GM23248 (cell line): ENCODE data around the gene MTA2. TPM values are rescaled to one million over a fixed set of nuclear protein-coding genes. Genes with fewer than 3 reads are reported as not detected.

ENCODE experiments used
- DNase-seq: peaks from one replicate; pipeline ENCODE4 v3.0.0-alpha.2; 2015
- H2AFZ ChIP-seq: fragments of 200-600 bp; sonication (generic); 2 replicates; pipeline ENCODE4 v1.6.1; 2016; ENCODE audit warnings: antibody characterized with exemption
- H3F3A ChIP-seq: fragments of 200-600 bp; sonication (generic); 2 replicates; pipeline ENCODE4 v1.6.1; 2016; ENCODE audit warnings: mild to moderate bottlenecking, antibody characterized with exemption, mixed run types; ENCODE audit not compliant: insufficient read depth
- H3K27ac ChIP-seq: fragments of 200-600 bp; sonication (generic); 2 replicates; pipeline ENCODE4 v1.5.1; 2016; ENCODE audit warnings: mild to moderate bottlenecking
- H3K27me3 ChIP-seq: fragments of 200-600 bp; sonication (generic); replicated peaks from 2 replicates; pipeline ENCODE4 v1.6.1; 2016; ENCODE audit warnings: mild to moderate bottlenecking; ENCODE audit not compliant: insufficient read depth
- H3K36me3 ChIP-seq: fragments of 200-600 bp; sonication (generic); 2 replicates; pipeline ENCODE4 v1.6.1; 2016; ENCODE audit warnings: low read depth, mild to moderate bottlenecking
- H3K4me1 ChIP-seq: fragments of 200-600 bp; sonication (generic); 2 replicates; pipeline ENCODE4 v1.6.1; 2016; ENCODE audit warnings: mild to moderate bottlenecking; ENCODE audit not compliant: insufficient read depth
- H3K4me2 ChIP-seq: fragments of 200-600 bp; sonication (generic); one replicate; pipeline ENCODE4 v1.6.1; 2016; ENCODE audit warnings: mild to moderate bottlenecking; ENCODE audit not compliant: unreplicated experiment
- H3K4me3 ChIP-seq: fragments of 200-600 bp; sonication (generic); 2 replicates; pipeline ENCODE4 v1.5.1; 2016; ENCODE audit warnings: mild to moderate bottlenecking
- H3K79me2 ChIP-seq: fragments of 200-600 bp; sonication (generic); 2 replicates; pipeline ENCODE4 v1.6.1; 2016; ENCODE audit warnings: mild to moderate bottlenecking; ENCODE audit not compliant: insufficient read depth
- H3K9ac ChIP-seq: fragments of 200-600 bp; sonication (generic); 2 replicates; pipeline ENCODE4 v1.6.1; 2016; ENCODE audit warnings: mild to moderate bottlenecking
- H3K9me2 ChIP-seq: fragments of 200-600 bp; sonication (generic); 2 replicates; pipeline ENCODE4 v1.6.1; 2016; ENCODE audit warnings: mixed run types, mild to moderate bottlenecking, moderate library complexity; ENCODE audit not compliant: insufficient read depth
- H3K9me3 ChIP-seq: fragments of 200-600 bp; sonication (generic); one replicate; pipeline ENCODE4 v1.6.1; 2017; ENCODE audit warnings: low read depth
- H4K20me1 ChIP-seq: fragments of 200-600 bp; sonication (generic); 2 replicates; pipeline ENCODE4 v1.6.0; 2016; ENCODE audit not compliant: insufficient read depth
- EZH2 ChIP-seq: fragments of 200-600 bp; sonication (generic); IDR thresholded peaks from 2 replicates; pipeline ENCODE4 v1.6.1; 2018; ENCODE audit warnings: antibody characterized with exemption, mild to moderate bottlenecking; ENCODE audit not compliant: insufficient read depth, poor library complexity, severe bottlenecking
- EZH2phosphoT487 ChIP-seq: fragments of 200-600 bp; sonication (generic); IDR thresholded peaks from 2 replicates; pipeline ENCODE4 v1.6.1; 2018; ENCODE audit warnings: antibody characterized with exemption, moderate library complexity, mild to moderate bottlenecking, low read depth; ENCODE audit not compliant: insufficient read depth
- WGBS, 2 experiments: methylation state at CpG; one replicate each; pipeline ENCODE4 v1.1.6; 2015 to 2017; ENCODE audit warnings: low lambda C conversion rate in 2 of 2, low coverage in 1 of 2; ENCODE audit errors: missing lambda C conversion rate in 2 of 2; 5-methylcytosine and 5-hydroxymethylcytosine counted together
- in situ Hi-C: fragments of 300-500 bp; cut with MboI; formaldehyde crosslinking; loops from 2 replicates; pipeline ENCODE4 v1.15.0; 2020
- polyA plus RNA-seq: library from polyadenylated mRNA; unstranded; fragments of >200 nt; fragmentation: Nextera tagmentation; extraction: Ambion mirVana; gene quantifications from 2 replicates; pipeline ENCODE4 v1.2.1, GENCODE V29; 2016
- total RNA-seq: library from RNA; depleted of rRNA; stranded (reverse); fragments of >200 nt; shearing (Covaris generic); gene quantifications from 2 replicates; pipeline ENCODE4 v1.2.3, GENCODE V29; 2014

The MTA2 gene
- total and polyA plus RNA-seq, 2 experiments from 2014 or later, result 28.9 to 98.8 TPM

GRCh38 chr11:62575156-62575555 lies 26.5 kb downstream of the MTA2 start:
- Histone ChIP-seq H4K20me1 (no peaks in the 10 kb centered on the region), H3K27ac (peak overlapping the region; percentile 99), H3K79me2 (peaks cover 67% of the 10 kb centered on the region), H3K27me3 (no peaks in the 10 kb centered on the region), H3K9ac (peak overlapping the region; percentile 99), H2AFZ (peak overlapping the region; percentile 65), H3K4me2 (peak overlapping the region; percentile 95), H3K36me3 (peaks cover 25% of the 10 kb centered on the region), H3K9me3 (no peaks in the 10 kb centered on the region), H3K4me1 (peaks cover 22% of the 10 kb centered on the region), H3K4me3 (peak overlapping the region; percentile 80), H3K9me2 (no peaks in the 10 kb centered on the region), H3F3A (peaks cover 21% of the 10 kb centered on the region)
- DNase-seq, result peak; percentile 52
- WGBS, 2 experiments, result 6 to 12% methylated on average over 17 of the region's 17 CpGs
- TF ChIP-seq EZH2 (no peak), EZH2phosphoT487 (no peak)
- in situ Hi-C loops, result no loop called here

GRCh38 chr11:62574363-62575071 lies 27.1 kb downstream of the MTA2 start:
- peak overlapping the region; percentile 99 for H3K9ac ChIP-seq
- peaks cover 74% of the 10 kb centered on the region for H3K79me2 ChIP-seq
- H3K4me2 ChIP-seq, result peak overlapping the region; percentile 95
- DNase-seq, result peak; percentile 72
- H3K9me2 ChIP-seq, result no peaks in the 10 kb centered on the region
- TF ChIP-seq EZH2, result no peak
- no peak for TF ChIP-seq EZH2phosphoT487
- 1% methylated on average over 33 of the region's 33 CpGs for WGBS, 2 experiments
- peak overlapping the region; percentile 80 for H3K4me3 ChIP-seq
- H3K36me3 ChIP-seq, result peaks cover 27% of the 10 kb centered on the region
- H3F3A ChIP-seq, result peaks cover 26% of the 10 kb centered on the region
- H3K27ac ChIP-seq, result peak overlapping the region; percentile 99
- H3K9me3 ChIP-seq, result no peaks in the 10 kb centered on the region
- H2AFZ ChIP-seq, result peak overlapping the region; percentile 65
- H3K27me3 ChIP-seq, result no peaks in the 10 kb centered on the region
- peaks cover 22% of the 10 kb centered on the region for H3K4me1 ChIP-seq
- no peaks in the 10 kb centered on the region for H4K20me1 ChIP-seq
- in situ Hi-C loops, result no loop called here

- Histone ChIP-seq H3K4me3 (peak within 1 kb of the TSS; percentile 94), H3K4me2 (peak within 1 kb of the TSS; percentile 95), H3F3A (peaks cover 22% of the 10 kb centered on the region), H2AFZ (peak within 1 kb of the TSS; percentile 86), H3K27me3 (no peaks in the 10 kb centered on the region), H3K9me3 (no peaks in the 10 kb centered on the region), H3K36me3 (peaks cover 34% of the 10 kb centered on the region), H3K27ac (peak within 1 kb of the TSS; percentile 99), H3K4me1 (peaks cover 22% of the 10 kb centered on the region), H3K9me2 (no peaks in the 10 kb centered on the region), H3K79me2 (peaks cover 81% of the 10 kb centered on the region), H4K20me1 (no peaks in the 10 kb centered on the region), H3K9ac (peak within 1 kb of the TSS; percentile 99)
- DNase-seq, result peak; percentile 100
- WGBS, 2 experiments, result 0 to 1% methylated on average over 44 to 46 of the region's 46 CpGs
- TF ChIP-seq EZH2phosphoT487 (no peak), EZH2 (no peak)
- in situ Hi-C loops, result no loop called here
These were observed 27.9 kb downstream of the MTA2 start, which contains the start of gene EEF1G for GRCh38 chr11:62573592-62574362. Gene EEF1G, minus strand, starts transcription at chr11:62573891. Its CDS starts 49 bp downstream, at chr11:62573842.

DNA sequence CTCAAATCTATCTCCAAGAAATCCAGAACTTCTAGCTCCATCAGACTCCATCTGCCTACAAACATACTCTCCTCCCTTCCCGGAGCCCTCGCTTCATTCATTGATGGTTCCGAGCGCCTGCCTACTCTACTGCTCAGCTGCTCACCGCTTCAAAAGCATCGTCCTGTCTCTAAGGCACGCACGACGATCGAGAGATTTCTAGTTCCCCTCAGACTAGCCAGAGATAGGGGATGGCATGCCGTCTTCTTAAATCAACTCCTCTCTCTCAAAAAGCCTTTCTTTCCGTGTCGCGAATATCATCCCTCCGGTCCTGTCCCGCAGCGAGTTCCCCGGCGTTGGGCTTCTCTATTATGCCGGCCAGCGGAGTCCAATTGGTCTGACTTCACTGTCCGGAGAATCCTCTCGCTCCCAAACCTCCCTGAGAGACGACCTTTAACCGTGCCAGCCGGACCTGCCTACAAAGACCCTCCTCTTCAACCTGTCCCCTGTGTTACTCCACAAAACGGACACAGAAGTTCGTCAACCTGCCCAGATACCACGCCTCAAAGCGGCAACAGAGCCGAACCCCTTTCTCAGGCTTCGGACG lies 28.6 kb downstream of the MTA2 start:
- Histone ChIP-seq H3K9me2 (no peaks in the 10 kb centered on the region), H3F3A (peaks cover 22% of the 10 kb centered on the region), H3K9ac (peak overlapping the region; percentile 91), H3K27me3 (no peaks in the 10 kb centered on the region), H3K9me3 (no peaks in the 10 kb centered on the region), H2AFZ (peak overlapping the region; percentile 86), H3K4me3 (peak overlapping the region; percentile 94), H3K79me2 (peaks cover 88% of the 10 kb centered on the region), H3K36me3 (peaks cover 39% of the 10 kb centered on the region), H4K20me1 (no peaks in the 10 kb centered on the region), H3K4me2 (peak overlapping the region; percentile 95), H3K27ac (peak overlapping the region; percentile 66), H3K4me1 (peaks cover 22% of the 10 kb centered on the region)
- WGBS, 2 experiments, result 1 to 2% methylated on average over 33 of the region's 33 CpGs
- TF ChIP-seq EZH2phosphoT487, result no peak
- TF ChIP-seq EZH2, result no peak
- peak; percentile 65 for DNase-seq
- in situ Hi-C loops, result no loop called here
